Testis (tissue), 2 donors: ENCODE measurements around the gene RHBDL2.

Experiments used
- CTCF ChIP-seq, 3 experiments: fragments of 450-650 bp in 2 of 3; fragments of 200-600 bp in 1 of 3; sonication (generic) in 1 of 3; IDR thresholded peaks; one replicate each; pipeline ENCODE4 v1.5.1; 2016 to 2019; ENCODE audit warnings: antibody characterized with exemption in 3 of 3, mild to moderate bottlenecking in 2 of 3, moderate library complexity in 1 of 3
- POLR2A ChIP-seq: fragments of 450-650 bp; IDR thresholded peaks from one replicate; pipeline ENCODE4 v1.6.1; 2017; ENCODE audit warnings: antibody characterized with exemption, mild to moderate bottlenecking, moderate library complexity

GRCh38 chr1:38899560-38899959 lies 42.1 kb downstream of the RHBDL2 start:
- TF ChIP-seq POLR2A, result no peak
- TF ChIP-seq CTCF (IDR thresholded peaks at IDR 0.05), result no peak
